HUES48 (cell line): ENCODE measurements around the gene RAB1B.
A peak's percentile ranks its signal among the peaks of the same experiment; 100 is the strongest.

ENCODE experiments used
- H3K27ac ChIP-seq: one replicate; pipeline ENCODE4 v1.7.0; 2013; ENCODE audit warnings: low read depth, low read length, inconsistent platforms
- H3K27me3 ChIP-seq: 2 replicates; pipeline ENCODE4 v1.6.1; 2013; ENCODE audit warnings: mild to moderate bottlenecking, low read length; ENCODE audit not compliant: control insufficient read depth, insufficient read depth
- H3K36me3 ChIP-seq: 2 replicates; pipeline ENCODE4 v1.6.1; 2013; ENCODE audit warnings: low read length; ENCODE audit not compliant: control insufficient read depth, insufficient read depth
- H3K4me1 ChIP-seq: 2 replicates; pipeline ENCODE4 v1.6.1; 2013; ENCODE audit warnings: mild to moderate bottlenecking, low read length; ENCODE audit not compliant: control insufficient read depth, insufficient read depth
- H3K4me3 ChIP-seq: 2 replicates; pipeline ENCODE4 v1.5.1; 2013; ENCODE audit warnings: mild to moderate bottlenecking, low read depth, low read length
- H3K9ac ChIP-seq: 2 replicates; pipeline ENCODE4 v1.6.1; 2013; ENCODE audit warnings: mild to moderate bottlenecking, low read depth, low read length, moderate library complexity
- H3K9me3 ChIP-seq: 2 replicates; pipeline ENCODE4 v1.6.1; 2013; ENCODE audit warnings: low read length; ENCODE audit not compliant: control insufficient read depth, insufficient read depth

Gene RAB1B

GRCh38 chr11:66268244-66268951, at the start of gene RAB1B:
Gene RAB1B, plus strand, starts transcription at chr11:66268639. Its CDS starts 41 bp downstream, at chr11:66268680.
- Histone ChIP-seq H3K4me3 (peak within 1 kb of the TSS; percentile 90), H3K27ac (peak within 1 kb of the TSS; percentile 97), H3K9ac (peak within 1 kb of the TSS; percentile 93), H3K9me3 (no peaks in the 10 kb centered on the region), H3K36me3 (peaks cover 48% of the 10 kb centered on the region), H3K4me1 (peaks cover 8% of the 10 kb centered on the region; the same call in 1 of the 2 replicates), H3K27me3 (no peaks in the 10 kb centered on the region)

- Histone ChIP-seq H3K27ac (no peak overlapping the region), H3K4me1 (peaks cover 6% of the 10 kb centered on the region), H3K9me3 (no peaks in the 10 kb centered on the region), H3K36me3 (peaks cover 36% of the 10 kb centered on the region), H3K27me3 (no peaks in the 10 kb centered on the region), H3K4me3 (no peak overlapping the region), H3K9ac (no peak overlapping the region)
These were observed 49.4 kb upstream of the RAB1B start for GRCh38 chr11:66218846-66219620.

- peaks cover 40% of the 10 kb centered on the region for H3K36me3 ChIP-seq
- H3K4me1 ChIP-seq = peaks cover 6% of the 10 kb centered on the region
- H3K9ac ChIP-seq = no peak overlapping the region
- no peak overlapping the region for H3K27ac ChIP-seq
- H3K27me3 ChIP-seq = no peaks in the 10 kb centered on the region
- no peaks in the 10 kb centered on the region for H3K9me3 ChIP-seq
- H3K4me3 ChIP-seq = no peak overlapping the region
These were observed 48.4 kb upstream of the RAB1B start for GRCh38 chr11:66219846-66220565.

GRCh38 chr11:66220566-66220935, 47.9 kb upstream of the RAB1B start:
- Histone ChIP-seq H3K9me3 (no peaks in the 10 kb centered on the region), H3K36me3 (peaks cover 40% of the 10 kb centered on the region), H3K9ac (no peak overlapping the region), H3K27ac (no peak overlapping the region), H3K4me3 (no peak overlapping the region), H3K27me3 (no peaks in the 10 kb centered on the region), H3K4me1 (peaks cover 6% of the 10 kb centered on the region)

- Histone ChIP-seq H3K27me3 (no peaks in the 10 kb centered on the region), H3K9ac (no peak overlapping the region), H3K27ac (no peak overlapping the region), H3K36me3 (peaks cover 40% of the 10 kb centered on the region), H3K4me3 (no peak overlapping the region), H3K4me1 (peaks cover 6% of the 10 kb centered on the region), H3K9me3 (no peaks in the 10 kb centered on the region)
These were observed 47.4 kb upstream of the RAB1B start for GRCh38 chr11:66221012-66221411.

- Histone ChIP-seq H3K4me3 (no peak overlapping the region), H3K27ac (peak overlapping the region; percentile 79), H3K4me1 (peaks cover 6% of the 10 kb centered on the region), H3K9me3 (no peaks in the 10 kb centered on the region), H3K36me3 (peaks cover 35% of the 10 kb centered on the region; the same call in 1 of the 2 replicates), H3K27me3 (no peaks in the 10 kb centered on the region), H3K9ac (no peak overlapping the region)
These were observed 46.7 kb upstream of the RAB1B start for GRCh38 chr11:66221726-66222236.

- Histone ChIP-seq H3K4me1 (peaks cover 6% of the 10 kb centered on the region), H3K4me3 (no peak overlapping the region), H3K9ac (peak overlapping the region; percentile 11; the same call in 1 of the 2 replicates), H3K27me3 (no peaks in the 10 kb centered on the region), H3K36me3 (peaks cover 32% of the 10 kb centered on the region; the same call in 1 of the 2 replicates), H3K27ac (peak overlapping the region; percentile 79), H3K9me3 (no peaks in the 10 kb centered on the region)
These were observed 45.9 kb upstream of the RAB1B start for GRCh38 chr11:66222358-66223149.

- H3K4me1 ChIP-seq = peaks cover 10% of the 10 kb centered on the region
These were observed 44.1 kb upstream of the RAB1B start for GRCh38 chr11:66224226-66224855.

GRCh38 chr11:66225066-66225465, 43.4 kb upstream of the RAB1B start:
- Histone ChIP-seq H3K27ac (no peak overlapping the region), H3K27me3 (no peaks in the 10 kb centered on the region), H3K4me3 (no peak overlapping the region), H3K36me3 (peaks cover 18% of the 10 kb centered on the region; the same call in 1 of the 2 replicates), H3K4me1 (peaks cover 10% of the 10 kb centered on the region), H3K9ac (no peak overlapping the region), H3K9me3 (no peaks in the 10 kb centered on the region)

More at GRCh38 chr11:66224226-66224855, 44.1 kb upstream of the RAB1B start:
- H3K4me3 ChIP-seq = no peak overlapping the region
- no peak overlapping the region for H3K27ac ChIP-seq
- no peaks in the 10 kb centered on the region for H3K27me3 ChIP-seq
- H3K36me3 ChIP-seq = peaks cover 26% of the 10 kb centered on the region; the same call in 1 of the 2 replicates
- no peak overlapping the region for H3K9ac ChIP-seq
- H3K9me3 ChIP-seq = no peaks in the 10 kb centered on the region

- no peak overlapping the region for H3K4me3 ChIP-seq
These were observed 42.3 kb upstream of the RAB1B start for GRCh38 chr11:66226101-66226500.

More at GRCh38 chr11:66226101-66226500, 42.3 kb upstream of the RAB1B start:
- Histone ChIP-seq H3K27me3 (no peaks in the 10 kb centered on the region), H3K9ac (no peak overlapping the region), H3K9me3 (no peaks in the 10 kb centered on the region), H3K36me3 (peaks cover 12% of the 10 kb centered on the region; the same call in 1 of the 2 replicates), H3K27ac (no peak overlapping the region), H3K4me1 (peaks cover 10% of the 10 kb centered on the region)
